HG03354 (cell line): Measurements from ENCODE around the gene SEL1L2.
"Not testable (repeated sequence)": the region's sequence is repeated elsewhere in the genome, so short reads cannot be mapped to it uniquely, and the experiment has no call there.

Source experiments
- ATAC-seq: cut with Tn5 transposase; IDR thresholded peaks from one replicate; pipeline ENCODE4 v1.9.1; 2021; ENCODE audit warnings: mild to moderate bottlenecking; ENCODE audit not compliant: unreplicated experiment, poor library complexity, severe bottlenecking

Gene SEL1L2

GRCh38 chr20:13990465-13990864 lies at the start of gene SEL1L2:
SEL1L2 (minus strand) TSS chr20:13990614; CDS start chr20:13990534, 80 bp downstream.
- no peak for ATAC-seq

GRCh38 chr20:14036567-14036966 lies 46.2 kb upstream of the SEL1L2 start:
- no peak for ATAC-seq

GRCh38 chr20:14033310-14033709 lies 42.9 kb upstream of the SEL1L2 start:
- no peak for ATAC-seq

- no peak for ATAC-seq
Observed at GRCh38 chr20:14030991-14031390, 40.6 kb upstream of the SEL1L2 start.

- no peak for ATAC-seq
Observed at GRCh38 chr20:14012671-14013070, 22.3 kb upstream of the SEL1L2 start.

- ATAC-seq, result no peak
Observed at GRCh38 chr20:14009208-14009607, 18.8 kb upstream of the SEL1L2 start.

GRCh38 chr20:14005996-14006395 lies 15.6 kb upstream of the SEL1L2 start:
- ATAC-seq, result no peak

- ATAC-seq, result no peak
Observed at GRCh38 chr20:14000917-14001316, 10.5 kb upstream of the SEL1L2 start.

- ATAC-seq, result no peak
Observed at GRCh38 chr20:13996265-13996664, 5.9 kb upstream of the SEL1L2 start.

- ATAC-seq, result peak; percentile 36
Observed at GRCh38 chr20:13995841-13996240, 5.4 kb upstream of the SEL1L2 start.

- peak; percentile 82 for ATAC-seq
Observed at GRCh38 chr20:13995086-13995665, 4.8 kb upstream of the SEL1L2 start, which contains the start of gene MACROD2. MACROD2 (plus strand) TSS chr20:13995516.

GRCh38 chr20:13991955-13992354 lies 1.5 kb upstream of the SEL1L2 start:
- ATAC-seq, result not testable (repeated sequence)

GRCh38 chr20:13991311-13991710 lies 897 bp upstream of the SEL1L2 start:
- ATAC-seq, result no peak

- ATAC-seq, result no peak
Observed at GRCh38 chr20:13984211-13984610, 6.2 kb downstream of the SEL1L2 start.

- ATAC-seq, result no peak
Observed at GRCh38 chr20:13960525-13960924, 29.9 kb downstream of the SEL1L2 start.

GRCh38 chr20:13960119-13960518 lies 30.3 kb downstream of the SEL1L2 start:
- no peak for ATAC-seq

GRCh38 chr20:13953227-13953626 lies 37.2 kb downstream of the SEL1L2 start:
- no peak for ATAC-seq

- no peak for ATAC-seq
Observed at GRCh38 chr20:13947719-13948118, 42.7 kb downstream of the SEL1L2 start.

- ATAC-seq, result no peak
Observed at GRCh38 chr20:13941031-13941430, 49.4 kb downstream of the SEL1L2 start.

GRCh38 chr20:13936781-13937576 lies 53.4 kb downstream of the SEL1L2 start:
- ATAC-seq, result no peak
